ENCODE data around the gene ZNF660. TPM values are rescaled to one million over a fixed set of nuclear protein-coding genes. Genes with fewer than 3 reads are reported as not detected.

Gene ZNF660
- total and polyA plus RNA-seq, 10 of the 15 experiments (the other 5 are each of a cell fraction or from before 2014, with no cell fraction given) = 0.62 to 2.6 (median 1.7) TPM

- H2AFZ ChIP-seq (ENCODE audit: control insufficient read depth, low read depth, low read length) = no peak overlapping the region
- no peaks in the 10 kb centered on the region for H3K4me1 ChIP-seq (ENCODE audit: control insufficient read depth, insufficient read depth, low read length)
- ChIA-PET RAD21 (ENCODE audit: unreplicated experiment) (no interaction called here), CTCF (no interaction called here), SMC1A (ENCODE audit: uncharacterized antibody, unreplicated experiment) (interaction anchor here (1.1 kb wide), 1 partner anchor 9 kb away, joined by 5 read pairs; no protein-coding TSS in a partner anchor), POLR2A (no interaction called here)
- FAIRE-seq = no peak
- no peaks in the 10 kb centered on the region for H4K20me1 ChIP-seq (ENCODE audit: control insufficient read depth, insufficient read depth)
- no peak for TF ChIP-seq RAD21 (IDR thresholded peaks at IDR 0.05; ENCODE audit: insufficient read depth, low read depth, low read length)
- TF ChIP-seq USF1 (IDR thresholded peaks at IDR 0.05; ENCODE audit: borderline replicate concordance, extremely low read length, insufficient read depth, low read depth, low read length) = no peak
- TF ChIP-seq ASH2L (IDR thresholded peaks at IDR 0.05; ENCODE audit: borderline replicate concordance, low read depth) = no peak
- no peak for TF ChIP-seq SUZ12 (IDR thresholded peaks at IDR 0.05; ENCODE audit: unreplicated experiment)
- 0 out of 2 replicates have a peak, but pooled peaks have one; percentile 6 for TF ChIP-seq SPI1 (IDR thresholded peaks at IDR 0.05; ENCODE audit: borderline replicate concordance, insufficient read depth, low read depth, low read length)
- H3K27me3 ChIP-seq (replicated peaks in 1 of 2; ENCODE audit: control insufficient read depth in 2 of 2, insufficient read depth in 2 of 2, low read length in 1 of 2) = no peaks in the 10 kb centered on the region
- no peak for ATAC-seq
- H3K27ac ChIP-seq (ENCODE audit: control insufficient read depth, insufficient read depth) = no peak overlapping the region
- no peaks in the 10 kb centered on the region for H3K9me3 ChIP-seq (replicated peaks; ENCODE audit: control insufficient read depth, insufficient read depth, low read length)
- H3K4me2 ChIP-seq (ENCODE audit: control insufficient read depth, insufficient read depth) = no peak overlapping the region
- no peak for DNase-seq (ENCODE audit: low read depth, low spot score)
- no peak overlapping the region for H3K9ac ChIP-seq (ENCODE audit: control insufficient read depth, insufficient read depth, low read length)
- no peaks in the 10 kb centered on the region for H3K79me2 ChIP-seq (ENCODE audit: control insufficient read depth, insufficient read depth, low read length)
- intact Hi-C loops (cut with micrococcal nuclease; ENCODE audit: unreplicated experiment) = no loop called here
- H3K36me3 ChIP-seq (ENCODE audit: control insufficient read depth in 2 of 2, insufficient read depth in 2 of 2, low read length in 1 of 2) = no peaks in the 10 kb centered on the region
- in situ Hi-C loops (cut with MboI) = no loop called here
- H3K4me3 ChIP-seq = no peak overlapping the region
- no TSS peak for BruUV-seq (replicated peaks)
Measured at GRCh38 chr3:44612678-44613077, 27.9 kb downstream of the ZNF660 start.
